ENCODE data around the gene SYDE2. TPM values are rescaled to one million over a fixed set of nuclear protein-coding genes. Genes with fewer than 3 reads are reported as not detected.

The SYDE2 gene
- total RNA-seq, 1 experiment from 2014 or later: 19.9 TPM

DNA sequence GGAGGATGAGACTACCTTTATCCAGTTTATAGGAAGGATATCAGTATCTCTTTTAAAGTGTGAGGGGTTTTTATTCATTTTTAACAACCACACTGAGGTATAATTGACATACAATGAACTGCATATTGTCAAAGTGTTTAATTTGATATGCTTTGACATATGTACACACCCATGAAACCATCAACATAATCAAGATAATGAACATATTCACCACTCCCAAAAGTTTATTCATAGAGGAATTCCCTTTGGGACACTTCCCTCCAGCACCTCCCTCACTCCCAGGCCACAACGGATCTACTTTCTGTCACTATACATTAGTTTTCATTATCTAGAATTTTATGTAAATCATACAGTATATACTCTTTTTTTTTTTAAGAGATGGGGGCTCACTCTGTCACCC, 89.1 kb downstream of the SYDE2 start:
- ChIA-PET CTCF (no interaction called here), POLR2A (no interaction called here)
- H3K27ac Mint-ChIP-seq (ENCODE audit: unreplicated experiment): no peak overlapping the region
- no peaks in the 10 kb centered on the region for H3K27me3 Mint-ChIP-seq (ENCODE audit: insufficient read depth, unreplicated experiment)
- H3K4me1 ChIP-seq: no peaks in the 10 kb centered on the region
- no peak overlapping the region for H3K4me3 ChIP-seq (ENCODE audit: low read depth, low read length)
- intact Hi-C loops (cut with micrococcal nuclease; ENCODE audit: unreplicated experiment): no loop called here
- no peaks in the 10 kb centered on the region for H3K36me3 Mint-ChIP-seq (ENCODE audit: insufficient read depth, unreplicated experiment)
- H3K4me1 Mint-ChIP-seq (ENCODE audit: low read depth, unreplicated experiment): peaks cover 5% of the 10 kb centered on the region
- no peaks in the 10 kb centered on the region for H3K9me3 ChIP-seq
- no peak overlapping the region for H3K4me3 Mint-ChIP-seq (ENCODE audit: unreplicated experiment)
- no peaks in the 10 kb centered on the region for H3K9me3 Mint-ChIP-seq (ENCODE audit: unreplicated experiment)
- BruUV-seq (replicated peaks): no TSS peak
- H3K36me3 ChIP-seq (ENCODE audit: control insufficient read depth, insufficient read depth, low read length): no peaks in the 10 kb centered on the region
- no peaks in the 10 kb centered on the region for H3K27me3 ChIP-seq (replicated peaks; ENCODE audit: control insufficient read depth, insufficient read depth, low read length)
- no peak for DNase-seq
- TF ChIP-seq, protein P1, sequence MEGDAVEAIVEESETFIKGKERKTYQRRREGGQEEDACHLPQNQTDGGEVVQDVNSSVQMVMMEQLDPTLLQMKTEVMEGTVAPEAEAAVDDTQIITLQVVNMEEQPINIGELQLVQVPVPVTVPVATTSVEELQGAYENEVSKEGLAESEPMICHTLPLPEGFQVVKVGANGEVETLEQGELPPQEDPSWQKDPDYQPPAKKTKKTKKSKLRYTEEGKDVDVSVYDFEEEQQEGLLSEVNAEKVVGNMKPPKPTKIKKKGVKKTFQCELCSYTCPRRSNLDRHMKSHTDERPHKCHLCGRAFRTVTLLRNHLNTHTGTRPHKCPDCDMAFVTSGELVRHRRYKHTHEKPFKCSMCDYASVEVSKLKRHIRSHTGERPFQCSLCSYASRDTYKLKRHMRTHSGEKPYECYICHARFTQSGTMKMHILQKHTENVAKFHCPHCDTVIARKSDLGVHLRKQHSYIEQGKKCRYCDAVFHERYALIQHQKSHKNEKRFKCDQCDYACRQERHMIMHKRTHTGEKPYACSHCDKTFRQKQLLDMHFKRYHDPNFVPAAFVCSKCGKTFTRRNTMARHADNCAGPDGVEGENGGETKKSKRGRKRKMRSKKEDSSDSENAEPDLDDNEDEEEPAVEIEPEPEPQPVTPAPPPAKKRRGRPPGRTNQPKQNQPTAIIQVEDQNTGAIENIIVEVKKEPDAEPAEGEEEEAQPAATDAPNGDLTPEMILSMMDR (IDR thresholded peaks at IDR 0.05; ENCODE audit: insufficient read depth in 1 of 2, low read depth in 1 of 2, low read length in 1 of 2, severe bottlenecking in 1 of 2, unreplicated experiment in 1 of 2): no peak

DNA sequence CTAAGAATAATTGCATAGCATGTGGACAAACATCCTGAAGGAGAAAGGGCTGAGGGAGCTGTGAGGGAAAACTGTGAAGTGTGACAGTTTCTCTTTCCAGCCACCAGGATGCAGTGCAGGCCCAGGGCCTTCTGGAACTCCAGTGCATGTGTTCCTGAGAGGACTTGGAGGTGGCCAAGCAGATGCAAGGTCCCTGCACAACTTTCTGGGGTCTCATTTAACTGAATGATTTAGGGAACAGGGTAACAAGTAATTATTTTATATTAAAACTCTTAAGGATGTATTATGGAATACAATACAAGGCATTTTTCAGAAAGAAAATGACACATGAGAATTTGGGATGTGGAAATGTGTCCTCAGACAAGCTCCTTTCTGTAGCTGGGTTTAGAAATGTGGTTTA, 91.3 kb downstream of the SYDE2 start:
- intact Hi-C loops (cut with micrococcal nuclease; ENCODE audit: unreplicated experiment): loop anchor here (1.0 to 5.0 kb wide), 4 partner anchors 38 to 145 kb away; partner anchors contain the start of gene SYDE2
- H3K9me3 ChIP-seq: no peaks in the 10 kb centered on the region
- Mint-ChIP-seq H3K9me3 (ENCODE audit: unreplicated experiment) (no peaks in the 10 kb centered on the region), H3K4me1 (ENCODE audit: low read depth, unreplicated experiment) (peaks cover 5% of the 10 kb centered on the region), H3K4me3 (ENCODE audit: unreplicated experiment) (no peak overlapping the region), H3K36me3 (ENCODE audit: insufficient read depth, unreplicated experiment) (no peaks in the 10 kb centered on the region), H3K27me3 (ENCODE audit: insufficient read depth, unreplicated experiment) (peaks cover 3% of the 10 kb centered on the region), H3K27ac (ENCODE audit: unreplicated experiment) (no peak overlapping the region)
- no peaks in the 10 kb centered on the region for H3K27me3 ChIP-seq (replicated peaks; ENCODE audit: control insufficient read depth, insufficient read depth, low read length)
- POLR2A ChIA-PET: no interaction called here
- no peaks in the 10 kb centered on the region for H3K4me1 ChIP-seq
- BruUV-seq (replicated peaks): no TSS peak
- peak; percentile 51 to 57 for DNase-seq
- H3K4me3 ChIP-seq (ENCODE audit: low read depth, low read length): no peak overlapping the region
- CTCF ChIA-PET: interaction anchor here (1.0 to 2.5 kb wide), 7 partner anchors 25 to 165 kb away, joined by 3 to 17 read pairs (median 6); partner anchors contain the start of gene C1orf52
- H3K36me3 ChIP-seq (ENCODE audit: control insufficient read depth, insufficient read depth, low read length): no peaks in the 10 kb centered on the region
- TF ChIP-seq, protein P1 (IDR thresholded peaks at IDR 0.05; ENCODE audit: insufficient read depth in 1 of 2, low read depth in 1 of 2, low read length in 1 of 2, severe bottlenecking in 1 of 2, unreplicated experiment in 1 of 2): peak; percentile 66 to 80

Small RNA genes within 50 kb of the gene (microRNA-seq; reads per million reads assigned to microRNA genes)
- gene MIR4423: not detected

Other genes starting within 250 kb of the SYDE2 start
- gene MCOLN2, start 203.9 kb downstream of the SYDE2 start, total RNA-seq (2022): not detected in 2 replicates
- 2.1 and 2.5 TPM in 2 replicates for gene MCOLN3, start 152.5 kb downstream of the SYDE2 start, total RNA-seq (2022)
- gene C1orf52, start 58.6 kb upstream of the SYDE2 start, total RNA-seq (2022): 30.4 and 30.7 TPM in 2 replicates
- gene BCL10, start 75.6 kb upstream of the SYDE2 start, total RNA-seq (2022): 18.1 and 18.6 TPM in 2 replicates